Mesothelial cell of epicardium (in vitro differentiated cells): ENCODE data around the gene SLC6A18. TPM values are rescaled to one million over a fixed set of nuclear protein-coding genes. Genes with fewer than 3 reads are reported as not detected.

Experiments
- DNase-seq, 2 experiments: peaks; one replicate each; pipeline ENCODE4 v3.0.0; 2021; ENCODE audit warnings: low spot score in 2 of 2; ENCODE audit not compliant: unreplicated experiment in 2 of 2
- H3K27ac Mint-ChIP-seq: 2 replicates; pipeline ENCODE4 v1.8.0; 2021; ENCODE audit warnings: mixed read lengths
- H3K27me3 Mint-ChIP-seq: 2 replicates; pipeline ENCODE4 v1.8.0; 2021; ENCODE audit warnings: low read depth, mixed read lengths
- H3K36me3 Mint-ChIP-seq: 2 replicates; pipeline ENCODE4 v1.8.0; 2021; ENCODE audit warnings: mixed read lengths
- H3K4me1 Mint-ChIP-seq: 2 replicates; pipeline ENCODE4 v1.8.0; 2021; ENCODE audit warnings: mixed read lengths
- H3K4me3 Mint-ChIP-seq: 2 replicates; pipeline ENCODE4 v1.8.0; 2021; ENCODE audit warnings: mild to moderate bottlenecking, moderate library complexity, mixed read lengths
- H3K9me3 Mint-ChIP-seq: 2 replicates; pipeline ENCODE4 v1.8.0; 2021; ENCODE audit warnings: mixed read lengths
- CTCF ChIP-seq: fragments of 200-600 bp; sonication (generic); IDR thresholded peaks from one replicate; pipeline ENCODE4 v1.5.0; 2021; ENCODE audit warnings: antibody characterized with exemption; ENCODE audit not compliant: unreplicated experiment
- total RNA-seq: library from RNA; stranded (reverse); gene quantifications from 3 replicates; pipeline ENCODE4 v1.2.1, GENCODE V29; 2021

The SLC6A18 gene
- total RNA-seq, 1 donor from 2014 or later: not detected

DNA sequence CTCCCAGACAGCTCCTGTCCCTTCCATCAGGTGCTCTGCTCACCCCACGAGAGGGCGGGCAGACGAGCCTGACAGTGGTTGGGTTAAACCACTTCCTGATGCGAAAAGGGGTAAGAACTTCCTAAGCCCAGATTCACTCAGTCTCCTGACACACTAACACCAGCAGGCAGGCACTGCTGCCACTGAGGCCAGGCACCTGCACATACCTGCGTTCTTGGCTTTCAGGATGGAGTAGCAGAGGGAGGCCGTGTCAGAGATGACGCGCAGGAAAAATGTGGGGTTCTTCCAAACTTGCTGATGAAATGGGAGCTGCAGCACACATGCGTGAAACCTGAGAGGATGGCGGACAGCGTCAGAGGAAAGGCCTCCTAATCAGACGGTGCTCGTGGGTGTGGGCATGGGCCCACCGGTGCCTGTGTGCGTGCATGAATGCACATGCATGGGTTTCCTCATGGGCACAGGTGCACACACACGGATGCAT lies 29.9 kb downstream of the SLC6A18 start:
- no peak overlapping the region for H3K27ac Mint-ChIP-seq
- H3K9me3 Mint-ChIP-seq: no peaks in the 10 kb centered on the region
- H3K4me1 Mint-ChIP-seq: no peaks in the 10 kb centered on the region
- peaks cover 14% of the 10 kb centered on the region for H3K27me3 Mint-ChIP-seq
- DNase-seq: no peak
- H3K4me3 Mint-ChIP-seq: no peak overlapping the region
- no peak for TF ChIP-seq CTCF
- H3K36me3 Mint-ChIP-seq: no peaks in the 10 kb centered on the region

- H3K27ac Mint-ChIP-seq: no peak overlapping the region
- no peaks in the 10 kb centered on the region for H3K4me1 Mint-ChIP-seq
- no peak for TF ChIP-seq CTCF
- no peak for DNase-seq
- no peaks in the 10 kb centered on the region for H3K9me3 Mint-ChIP-seq
- no peaks in the 10 kb centered on the region for H3K36me3 Mint-ChIP-seq
- no peak overlapping the region for H3K4me3 Mint-ChIP-seq
- peaks cover 16% of the 10 kb centered on the region for H3K27me3 Mint-ChIP-seq
These were observed 31.6 kb downstream of the SLC6A18 start for GRCh38 chr5:1256776-1257175.

DNA sequence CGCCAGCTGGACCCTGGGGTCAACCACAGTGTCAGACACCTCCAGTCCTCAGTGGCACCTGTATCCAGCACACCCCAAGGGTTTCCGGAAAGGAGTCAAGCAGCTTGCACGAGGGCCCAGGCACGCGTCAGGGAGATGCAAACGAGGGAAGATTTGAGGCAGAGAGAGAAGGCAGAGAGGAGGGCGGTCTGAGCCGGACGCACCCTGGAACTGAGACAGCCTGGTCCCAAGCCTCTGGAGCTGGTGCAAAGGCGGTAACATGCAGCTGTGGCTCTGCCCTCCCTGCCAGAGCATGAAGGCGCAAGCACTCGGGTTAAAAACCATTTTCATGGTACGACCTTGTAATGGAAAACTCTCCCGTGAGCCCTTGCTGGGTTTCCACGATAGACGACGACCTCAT lies 32.2 kb downstream of the SLC6A18 start:
- H3K36me3 Mint-ChIP-seq: no peaks in the 10 kb centered on the region
- no peaks in the 10 kb centered on the region for H3K4me1 Mint-ChIP-seq
- no peak for DNase-seq
- no peak overlapping the region for H3K27ac Mint-ChIP-seq
- no peaks in the 10 kb centered on the region for H3K9me3 Mint-ChIP-seq
- peaks cover 21% of the 10 kb centered on the region for H3K27me3 Mint-ChIP-seq
- no peak overlapping the region for H3K4me3 Mint-ChIP-seq
- TF ChIP-seq CTCF: no peak

DNA sequence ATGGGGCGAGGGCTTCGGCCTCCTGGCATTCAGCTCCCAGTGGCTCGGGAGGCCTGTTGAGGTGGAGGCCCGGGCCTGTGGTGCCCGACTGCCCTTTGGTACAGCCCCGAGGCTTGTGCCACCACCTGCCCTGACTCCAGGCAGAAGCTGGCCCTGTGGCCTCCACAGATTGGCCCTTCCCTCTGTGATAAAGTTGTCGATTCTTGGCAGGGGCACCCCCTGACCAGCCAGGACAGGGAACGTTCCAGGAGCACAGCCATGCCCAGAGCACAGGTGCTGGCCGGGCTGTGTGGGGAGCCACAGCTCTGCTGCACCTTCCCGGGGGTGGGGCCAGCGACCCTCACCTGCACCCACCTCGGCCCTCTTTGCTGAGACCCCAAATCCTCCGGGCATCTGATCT lies 32.7 kb downstream of the SLC6A18 start:
- no peak for DNase-seq
- Mint-ChIP-seq H3K27me3 (peaks cover 24% of the 10 kb centered on the region), H3K4me1 (no peaks in the 10 kb centered on the region), H3K27ac (no peak overlapping the region), H3K4me3 (no peak overlapping the region), H3K9me3 (no peaks in the 10 kb centered on the region), H3K36me3 (no peaks in the 10 kb centered on the region)
- no peak for TF ChIP-seq CTCF

- no peaks in the 10 kb centered on the region for H3K36me3 Mint-ChIP-seq
- H3K4me1 Mint-ChIP-seq: no peaks in the 10 kb centered on the region
- peaks cover 24% of the 10 kb centered on the region for H3K27me3 Mint-ChIP-seq
- TF ChIP-seq CTCF: no peak
- no peaks in the 10 kb centered on the region for H3K9me3 Mint-ChIP-seq
- no peak overlapping the region for H3K4me3 Mint-ChIP-seq
- H3K27ac Mint-ChIP-seq: no peak overlapping the region
- no peak for DNase-seq
These were observed 34.8 kb downstream of the SLC6A18 start for GRCh38 chr5:1259806-1260480.
